ENCODE measurements around the gene AKAP3. TPM values are rescaled to one million over a fixed set of nuclear protein-coding genes. Genes with fewer than 3 reads are reported as not detected.

Gene AKAP3
- total and polyA plus RNA-seq, 2 of the 8 experiments (the other 6 are each of a cell fraction or from before 2014, with no cell fraction given) = 0.54 to 1.0 TPM

GRCh38 chr12:4610481-4610880 lies 38.4 kb downstream of the AKAP3 start:
- no peaks in the 10 kb centered on the region for H3K27me3 ChIP-seq (replicated peaks in 1 of 4; ENCODE audit: control insufficient read depth in 3 of 4, extremely low read depth in 1 of 4, insufficient read depth in 3 of 4, low read length in 3 of 4)
- H3K36me3 ChIP-seq (ENCODE audit: control insufficient read depth in 2 of 4, insufficient read depth in 4 of 4, low read length in 3 of 4) = peaks cover 0 to 11% (median 1%) of the 10 kb centered on the region in 4 experiments; a peak in 2 of 8 replicates
- H3K23me2 ChIP-seq (ENCODE audit: low read depth, low read length) = no peaks in the 10 kb centered on the region
- H4K8ac ChIP-seq (ENCODE audit: extremely low read depth, insufficient read depth, low read length) = no peak overlapping the region
- H4K20me1 ChIP-seq (replicated peaks in 1 of 2; ENCODE audit: control insufficient read depth in 1 of 2, insufficient read depth in 2 of 2, low read length in 2 of 2) = no peaks in the 10 kb centered on the region
- H3K79me2 ChIP-seq (ENCODE audit: control insufficient read depth in 1 of 2, insufficient read depth in 2 of 2, low read length in 2 of 2) = 0 out of 4 replicates have a peak, but pooled peaks cover 0 to 2% of the 10 kb centered on the region in 2 experiments
- no peak overlapping the region for H3K14ac ChIP-seq (ENCODE audit: insufficient read length)
- ChIA-PET POLR2A (ENCODE audit: partially characterized antibody) (interaction anchor here (1.3 kb wide), 1 partner anchor 42 kb away, joined by 4 read pairs; no protein-coding TSS in a partner anchor), CTCF (ENCODE audit: partially characterized antibody) (interaction anchor here (0.7 to 2.0 kb wide), 5 partner anchors 9 to 148 kb away, joined by 3 to 6 read pairs (median 3); no protein-coding TSS in a partner anchor)
- TF ChIP-seq TAF1 (IDR thresholded peaks at IDR 0.05; ENCODE audit: low read depth, low read length) = no peak
- TF ChIP-seq MAFK (IDR thresholded peaks at IDR 0.05; ENCODE audit: low read depth, low read length) = no peak
- no peak for TF ChIP-seq USF2 (IDR thresholded peaks at IDR 0.05; ENCODE audit: low read length)
- TF ChIP-seq FOSL1 (IDR thresholded peaks at IDR 0.05; ENCODE audit: insufficient read depth, low read depth, low read length) = no peak
- TF ChIP-seq YY1 (IDR thresholded peaks at IDR 0.05; ENCODE audit: low read depth, low read length) = no peak
- TF ChIP-seq TBP (IDR thresholded peaks at IDR 0.05; ENCODE audit: low read depth, low read length) = no peak
- TF ChIP-seq BRCA1 (IDR thresholded peaks at IDR 0.05; ENCODE audit: low read depth, low read length) = no peak
- no peak for TF ChIP-seq HDAC6 (IDR thresholded peaks at IDR 0.05; ENCODE audit: low read depth, low read length)
- no peak for TF ChIP-seq CHD2 (IDR thresholded peaks at IDR 0.05; ENCODE audit: low read length)
- no peak for TF ChIP-seq POLR2A (IDR thresholded peaks at IDR 0.05; ENCODE audit: control extremely low read depth in 1 of 2, low read depth in 2 of 2, low read length in 2 of 2)
- no peak overlapping the region for H4K91ac ChIP-seq (replicated peaks; ENCODE audit: insufficient read length, low read length)
- H3K9ac ChIP-seq (replicated peaks in 1 of 4; ENCODE audit: extremely low read depth in 1 of 4, low read depth in 3 of 4, low read length in 3 of 4) = no peak overlapping the region
- H4K5ac ChIP-seq (ENCODE audit: insufficient read length, low read depth, low read length) = no peak overlapping the region
- no peak overlapping the region for H3K4me3 ChIP-seq (ENCODE audit: extremely low read depth in 1 of 4, insufficient read depth in 2 of 4, low read depth in 3 of 4, low read length in 4 of 4)
- no peak overlapping the region for H3K27ac ChIP-seq (ENCODE audit: low read depth, low read length)
- no peak overlapping the region for H2AFZ ChIP-seq (ENCODE audit: low read length)
- H3K4ac ChIP-seq (replicated peaks; ENCODE audit: insufficient read length, low read depth, low read length) = no peak overlapping the region
- H2BK12ac ChIP-seq (ENCODE audit: low read depth, low read length) = no peak overlapping the region
- H3K56ac ChIP-seq (replicated peaks; ENCODE audit: insufficient read length, low read depth, low read length) = no peak overlapping the region
- H3K79me1 ChIP-seq (ENCODE audit: low read depth, low read length) = no peaks in the 10 kb centered on the region
- no peak overlapping the region for H2BK15ac ChIP-seq (ENCODE audit: low read length)
- H2BK120ac ChIP-seq (replicated peaks; ENCODE audit: low read depth, low read length) = no peak overlapping the region
- H2BK20ac ChIP-seq (ENCODE audit: low read length) = no peak overlapping the region
- WGBS, 2 experiments (ENCODE audit: extremely low coverage in 1 of 2, insufficient coverage in 1 of 2, insufficient read length in 1 of 2, insufficient replicate concordance in 2 of 2, low coverage in 1 of 2, low lambda C conversion rate in 2 of 2, missing lambda C conversion rate in 1 of 2) = 56% methylated on average over 4 of the region's 4 CpGs; no CpG with 5 or more reads in 1 of the 2 experiments
- H3K18ac ChIP-seq (ENCODE audit: extremely low read depth, low read length) = no peak overlapping the region
- H3K4me1 ChIP-seq (replicated peaks in 1 of 4; ENCODE audit: control insufficient read depth in 3 of 4, insufficient read depth in 4 of 4, low read length in 3 of 4) = no peaks in the 10 kb centered on the region
- H3K23ac ChIP-seq (ENCODE audit: insufficient read length) = no peak overlapping the region
- no peak overlapping the region for H2BK5ac ChIP-seq (ENCODE audit: low read depth, low read length)
- H2AK5ac ChIP-seq (ENCODE audit: low read depth, low read length) = no peak overlapping the region
- H3K4me2 ChIP-seq (ENCODE audit: insufficient read depth in 1 of 2, low read depth in 2 of 2, low read length in 2 of 2) = no peak overlapping the region
- FAIRE-seq (no peak), DNase-seq (ENCODE audit: low read depth in 1 of 2, low spot score in 2 of 2) (no peak)
- no peaks in the 10 kb centered on the region for H3K9me3 ChIP-seq (ENCODE audit: insufficient read depth in 2 of 2, low read depth in 1 of 2, low read length in 1 of 2)
